ENCODE measurements around the gene CLPSL2.
A peak's percentile ranks its signal among the peaks of the same experiment; 100 is the strongest.
"Not testable (repeated sequence)": the region's sequence is repeated elsewhere in the genome, so short reads cannot be mapped to it uniquely, and the experiment has no call there.

CLPSL2 gene

GRCh38 chr6:35776364-35777215, at the start of gene CLPSL2:
CLPSL2 (plus strand) TSS chr6:35776598; CDS start chr6:35776619, 21 bp downstream.
- DNase-seq (ENCODE audit: low spot score) = peak; percentile 58

DNA sequence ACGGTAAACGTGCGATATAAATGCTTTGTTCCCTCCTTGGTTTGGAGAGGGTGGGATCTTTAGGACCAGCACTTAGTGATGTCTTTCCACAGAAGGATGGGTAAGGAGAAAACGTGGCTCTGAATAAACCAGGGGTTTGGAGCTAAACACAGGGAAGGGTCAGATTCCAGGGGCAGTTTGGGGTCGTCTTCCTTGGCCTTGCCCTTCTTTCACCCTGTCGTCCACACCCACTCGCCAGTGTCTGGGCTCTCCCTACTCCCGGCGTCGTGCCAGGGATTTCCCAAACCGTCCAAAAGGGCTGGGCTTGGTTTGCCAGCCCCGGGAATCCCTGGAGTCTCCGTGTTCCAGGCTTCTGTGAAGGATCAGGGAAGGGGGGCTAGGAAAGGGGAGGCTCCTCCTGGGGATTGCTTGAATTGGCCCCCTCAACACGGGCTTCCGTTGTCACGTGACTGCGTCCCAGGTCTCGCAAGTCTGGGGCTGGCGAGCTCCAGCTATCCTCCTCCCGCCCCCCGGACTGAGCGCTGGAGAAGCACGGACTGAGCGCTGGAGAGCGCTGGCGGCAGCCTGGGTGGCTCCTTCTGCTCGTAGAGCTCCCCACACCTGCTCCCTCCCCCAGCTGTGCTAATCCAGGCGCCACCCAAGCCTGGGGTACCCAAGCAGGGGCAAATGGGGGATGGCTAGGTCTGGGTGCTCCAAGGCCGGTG, 49.0 kb upstream of the CLPSL2 start:
- DNase-seq (ENCODE audit: low spot score) = peak; percentile 57

- peak; percentile 86 for DNase-seq (ENCODE audit: low spot score)
These were observed 48.3 kb upstream of the CLPSL2 start for GRCh38 chr6:35727935-35728682.

DNA sequence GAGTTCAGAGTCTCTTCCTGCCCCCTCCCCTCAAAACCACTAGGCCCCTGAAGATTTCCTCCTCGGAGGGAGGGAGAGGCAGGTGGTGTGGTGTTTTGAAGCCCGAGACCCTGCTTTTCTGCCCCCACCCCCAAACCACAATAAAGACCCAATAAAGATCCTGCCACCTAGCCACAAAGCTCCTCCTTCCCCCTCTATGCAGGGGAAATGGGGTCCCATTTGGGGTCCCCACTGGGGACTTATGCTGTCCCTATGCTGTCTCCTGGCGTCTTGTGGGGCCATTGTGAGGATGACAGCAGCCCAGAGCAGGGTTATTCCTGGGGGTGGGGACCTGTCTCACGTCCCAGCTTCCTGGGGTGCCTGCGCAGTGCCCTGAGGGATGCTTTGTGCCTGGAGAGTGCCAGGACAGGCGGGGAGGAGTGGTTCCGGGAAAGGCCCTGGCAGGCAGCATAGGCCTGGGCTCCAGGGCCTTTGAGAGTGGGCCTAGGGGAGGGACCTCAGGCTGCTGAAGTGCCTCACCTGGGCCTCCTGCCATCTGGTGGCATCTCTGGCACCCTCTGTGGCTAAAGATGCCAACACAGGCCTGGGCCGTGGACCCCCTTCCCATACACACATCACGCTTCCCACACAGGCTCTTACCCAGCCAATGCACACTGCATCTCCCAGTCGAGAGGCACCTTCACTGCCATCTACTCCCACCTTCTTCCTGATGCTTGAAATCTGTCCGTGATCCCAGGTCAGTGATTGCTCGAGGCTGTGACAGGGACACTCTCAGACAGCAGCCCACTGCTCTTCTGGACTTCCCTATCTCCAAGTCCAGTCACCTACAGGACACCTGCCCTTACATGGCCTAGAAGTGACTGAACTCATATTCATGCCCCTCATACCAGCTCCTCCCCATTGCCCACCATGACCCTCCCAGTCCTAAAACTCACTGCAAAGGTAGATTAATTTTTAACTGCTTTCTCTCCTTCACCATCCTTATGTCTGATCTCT, 47.4 kb upstream of the CLPSL2 start:
- peak; percentile 50 for DNase-seq (ENCODE audit: low spot score)

DNA sequence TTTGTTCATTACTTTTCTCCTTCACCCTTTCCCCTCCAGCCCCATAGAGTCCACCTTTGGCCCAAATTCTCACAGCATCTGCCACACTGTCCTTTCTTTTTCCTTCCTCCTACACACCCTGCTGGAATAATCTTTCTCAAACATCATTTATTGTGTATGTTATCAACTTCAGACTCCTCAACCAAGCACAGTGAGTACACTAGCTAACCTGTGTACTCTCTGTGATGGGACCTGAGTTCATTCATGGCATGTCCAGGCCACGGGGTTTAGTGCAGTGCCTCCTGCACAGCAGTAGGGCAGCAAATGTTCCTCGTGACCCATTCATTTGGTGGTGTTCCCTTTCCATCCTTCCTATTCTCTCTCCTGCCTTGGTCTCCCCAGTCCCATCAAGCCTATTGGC, 46.7 kb upstream of the CLPSL2 start:
- DNase-seq (ENCODE audit: low spot score) = no peak

DNA sequence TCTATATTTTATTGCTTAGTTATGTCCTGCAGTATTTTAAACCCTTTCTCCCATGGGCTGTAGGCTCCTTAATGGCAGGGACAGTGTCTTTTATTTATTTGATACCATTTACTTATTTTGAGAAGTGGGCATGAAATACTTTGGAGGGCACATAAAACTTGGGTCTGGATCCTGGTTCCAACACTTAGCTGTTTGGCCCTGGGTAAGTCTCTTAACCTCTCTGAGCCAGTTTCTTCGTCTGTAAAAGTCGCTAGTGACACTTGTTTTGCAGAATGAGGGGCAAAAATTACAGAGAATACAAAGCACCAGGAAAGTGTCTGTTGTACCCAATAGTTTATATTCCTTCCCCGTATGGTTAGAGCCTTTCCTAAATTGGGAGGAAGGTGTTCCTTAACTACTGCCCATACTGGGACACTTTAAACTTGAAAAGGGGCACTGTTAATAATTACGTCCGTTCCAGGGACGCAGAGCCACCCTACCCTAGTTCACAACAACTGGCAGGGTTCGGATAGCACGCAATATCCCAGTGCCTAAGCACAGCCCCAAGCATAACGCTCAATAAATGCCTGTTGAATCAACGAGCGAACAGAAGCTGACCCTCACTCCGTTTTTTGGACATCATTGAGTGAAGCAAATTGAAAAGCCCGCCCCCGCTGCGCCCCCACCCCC, 45.5 kb upstream of the CLPSL2 start:
- DNase-seq (ENCODE audit: low spot score) = no peak

DNA sequence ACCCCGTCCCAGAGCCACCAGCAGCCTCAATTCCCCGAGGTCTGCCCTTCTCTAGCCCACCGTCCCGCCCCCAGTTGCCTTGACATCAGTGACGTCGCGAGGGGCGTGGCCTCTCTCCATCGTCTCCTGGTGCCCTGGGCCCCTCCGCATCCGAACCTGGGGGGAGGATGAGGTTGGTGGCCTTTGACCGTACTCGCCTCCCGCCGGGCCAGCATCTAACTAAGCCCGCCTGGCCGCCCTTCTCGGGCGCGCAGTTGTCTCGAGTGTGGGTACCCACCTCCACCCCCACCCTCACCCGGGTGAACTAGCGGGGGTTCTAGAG, 45.0 kb upstream of the CLPSL2 start:
- DNase-seq (ENCODE audit: low spot score) = peak; percentile 93

- DNase-seq (ENCODE audit: low spot score) = peak; percentile 94
These were observed 44.5 kb upstream of the CLPSL2 start for GRCh38 chr6:35731736-35732532.

DNA sequence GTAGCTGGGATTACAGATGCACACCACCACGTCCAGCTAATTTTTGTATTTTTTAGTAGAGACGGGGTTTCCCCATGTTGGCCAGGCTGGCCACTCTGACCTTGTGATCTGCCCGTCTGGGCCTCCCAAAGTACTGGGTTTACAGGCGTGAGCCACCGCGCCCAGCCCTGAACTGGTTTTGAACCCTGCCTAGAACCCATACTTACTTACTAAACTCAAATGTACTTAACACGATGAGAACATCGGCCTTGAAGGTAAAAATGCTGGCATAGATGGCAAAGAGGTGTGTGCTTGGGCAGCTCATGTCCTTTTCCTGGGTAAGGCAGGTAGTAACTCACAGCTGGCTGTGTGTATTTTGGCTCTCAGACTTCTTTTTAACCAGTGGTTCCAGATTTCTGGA, 42.8 kb upstream of the CLPSL2 start:
- DNase-seq (ENCODE audit: low spot score) = no peak

DNA sequence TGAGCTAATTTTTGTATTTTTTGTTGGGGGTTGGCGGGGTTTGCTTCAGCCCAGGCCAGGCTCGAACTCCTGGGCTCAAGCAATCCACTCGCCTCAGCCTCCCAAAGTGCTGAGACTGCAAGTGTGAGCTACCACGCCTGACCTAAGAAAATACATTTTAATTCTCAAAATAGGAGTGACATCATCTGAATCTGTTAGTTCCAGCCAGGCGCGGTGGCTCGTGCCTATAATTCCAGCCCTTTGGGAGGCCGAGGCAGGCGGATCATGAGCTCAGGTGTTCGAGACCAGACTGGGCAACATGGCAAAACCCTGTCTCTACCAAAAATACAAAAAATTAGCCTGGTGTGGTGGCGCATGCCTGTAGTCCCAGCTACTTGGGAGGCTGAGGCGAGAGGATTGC, 42.1 kb upstream of the CLPSL2 start:
- not testable (repeated sequence) for DNase-seq (ENCODE audit: low spot score)

- DNase-seq (ENCODE audit: low spot score) = no peak
These were observed 40.9 kb upstream of the CLPSL2 start for GRCh38 chr6:35735452-35735851.

DNA sequence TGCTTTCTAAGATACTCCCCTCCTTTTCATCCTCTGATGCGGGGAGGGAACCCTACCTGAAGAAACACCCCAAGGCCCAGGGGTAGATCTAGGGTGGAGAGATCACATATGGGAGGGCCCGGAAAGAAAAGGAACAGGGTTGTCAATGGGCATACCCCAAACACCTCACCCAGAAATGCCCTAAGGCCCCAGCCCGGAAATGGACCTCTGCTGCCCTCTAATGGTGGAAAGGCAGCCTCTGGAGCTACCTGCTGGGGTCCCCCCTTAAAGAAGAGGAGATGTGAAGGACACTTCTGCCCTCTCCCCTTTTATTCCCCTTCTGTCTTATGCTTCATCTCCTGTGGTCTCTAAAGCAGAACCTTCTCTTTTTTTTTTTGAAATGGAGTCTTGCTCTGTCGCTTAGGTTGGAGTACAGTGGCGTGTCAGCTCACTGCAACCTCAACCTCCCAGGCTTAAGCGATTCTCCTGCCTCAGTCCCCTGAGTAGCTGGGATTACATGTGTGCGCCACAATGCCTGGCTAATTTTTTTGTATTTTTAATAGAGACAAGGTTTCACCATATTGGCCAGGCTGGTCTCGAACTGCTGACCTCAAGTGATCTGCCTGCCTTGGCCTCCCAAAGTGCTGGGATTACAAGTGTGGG, 40.0 kb upstream of the CLPSL2 start:
- peak; percentile 83 for DNase-seq (ENCODE audit: low spot score)

GRCh38 chr6:35736982-35737412, 39.4 kb upstream of the CLPSL2 start, which contains the start of gene ARMC12:
ARMC12 (plus strand) TSS chr6:35737032; CDS start chr6:35737109, 77 bp downstream.
- DNase-seq (ENCODE audit: low spot score) = no peak

GRCh38 chr6:35737413-35738211, 38.8 kb upstream of the CLPSL2 start:
- peak; percentile 80 for DNase-seq (ENCODE audit: low spot score)

DNA sequence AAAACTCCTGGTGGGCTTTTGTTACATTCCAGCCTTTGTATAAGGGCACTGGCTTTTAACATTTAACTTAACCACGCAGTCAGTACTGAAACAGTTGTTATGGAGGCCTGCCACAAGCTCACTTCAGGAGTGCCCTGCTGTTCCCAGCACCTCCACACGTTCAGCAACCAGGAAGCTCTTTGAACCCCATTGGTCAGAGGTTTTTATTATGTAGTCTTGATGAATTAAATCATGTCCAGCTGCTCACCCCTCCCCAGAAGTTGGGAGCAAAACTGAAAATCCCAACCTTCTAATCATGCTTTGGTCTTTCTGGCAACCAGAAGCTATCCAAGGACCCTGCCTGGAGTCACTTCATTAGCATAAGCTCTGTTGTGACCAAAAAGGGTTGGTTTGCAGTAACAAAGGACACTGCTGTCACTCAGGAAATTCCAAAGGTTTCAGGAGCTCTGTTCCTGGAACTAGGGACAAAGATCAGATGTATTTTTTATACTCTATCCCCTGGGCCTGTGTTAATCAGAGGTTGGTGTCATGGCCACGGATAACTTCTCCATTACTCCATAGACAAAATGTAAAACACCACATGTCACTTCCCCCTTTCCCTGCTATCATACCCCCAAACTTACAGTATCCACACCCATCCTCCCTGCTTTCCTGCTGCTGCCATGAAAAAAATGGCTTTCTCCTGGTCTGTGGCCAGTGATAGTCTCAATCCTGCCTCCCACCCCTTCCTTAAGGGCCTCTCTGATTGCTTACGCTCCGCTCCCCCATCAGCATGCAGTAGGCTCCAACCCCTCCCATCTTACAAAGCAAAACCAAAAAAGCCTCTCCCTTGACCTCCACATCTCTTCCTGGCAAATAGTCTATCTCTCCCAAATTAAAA, 36.5 kb upstream of the CLPSL2 start:
- no peak for DNase-seq (ENCODE audit: low spot score)

- no peak for DNase-seq (ENCODE audit: low spot score)
These were observed 33.6 kb upstream of the CLPSL2 start for GRCh38 chr6:35742842-35743241.

DNA sequence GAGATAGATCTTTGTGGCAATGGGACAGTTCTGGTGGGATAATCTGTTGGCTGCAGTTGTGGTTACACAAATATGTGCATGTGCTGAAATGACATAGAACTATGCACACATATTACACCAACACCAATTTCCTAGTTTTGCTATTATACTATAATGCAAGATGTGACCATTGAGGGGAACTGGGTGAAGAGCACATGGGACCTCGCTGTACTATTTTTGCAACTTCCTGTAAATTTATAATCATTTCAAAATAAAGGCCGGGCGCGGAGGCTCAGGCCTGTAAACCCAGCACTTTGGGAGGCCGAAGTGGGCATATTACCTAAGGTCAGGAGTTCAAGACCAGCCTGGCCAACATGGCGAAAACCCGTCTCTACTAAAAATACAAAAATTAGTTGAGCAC, 30.9 kb upstream of the CLPSL2 start:
- no peak for DNase-seq (ENCODE audit: low spot score)

DNA sequence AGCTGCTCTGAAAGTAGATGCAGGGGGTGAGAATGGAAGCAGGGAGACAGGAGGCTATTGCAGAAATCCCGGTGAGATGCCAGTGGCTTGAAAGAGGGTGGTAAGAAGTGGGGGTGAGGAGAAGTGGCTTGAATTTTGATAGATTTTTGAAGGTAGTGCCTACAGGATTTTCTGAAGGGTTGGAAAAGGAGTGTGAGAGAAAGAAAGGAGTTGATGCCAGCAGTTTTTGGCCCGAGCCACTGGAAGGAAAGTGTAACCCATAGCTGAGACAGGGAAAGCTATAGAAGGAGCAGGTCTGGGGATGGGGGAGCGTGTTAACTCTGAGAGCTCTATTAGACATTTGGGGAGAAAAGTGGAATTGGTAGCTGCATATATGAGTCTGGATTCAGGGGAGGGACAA, 29.9 kb upstream of the CLPSL2 start:
- no peak for DNase-seq (ENCODE audit: low spot score)

Data from germinal center (tissue), 1 donor.